ENCODE data around the gene BRI3. TPM values are rescaled to one million over a fixed set of nuclear protein-coding genes. Genes with fewer than 3 reads are reported as not detected.
A peak's percentile ranks its signal among the peaks of the same experiment; 100 is the strongest.

Gene BRI3
- total and polyA plus RNA-seq, 9 of the 15 experiments (the other 6 are each of a cell fraction or from before 2014, with no cell fraction given), result 4.3 to 57.4 (median 18.6) TPM

DNA sequence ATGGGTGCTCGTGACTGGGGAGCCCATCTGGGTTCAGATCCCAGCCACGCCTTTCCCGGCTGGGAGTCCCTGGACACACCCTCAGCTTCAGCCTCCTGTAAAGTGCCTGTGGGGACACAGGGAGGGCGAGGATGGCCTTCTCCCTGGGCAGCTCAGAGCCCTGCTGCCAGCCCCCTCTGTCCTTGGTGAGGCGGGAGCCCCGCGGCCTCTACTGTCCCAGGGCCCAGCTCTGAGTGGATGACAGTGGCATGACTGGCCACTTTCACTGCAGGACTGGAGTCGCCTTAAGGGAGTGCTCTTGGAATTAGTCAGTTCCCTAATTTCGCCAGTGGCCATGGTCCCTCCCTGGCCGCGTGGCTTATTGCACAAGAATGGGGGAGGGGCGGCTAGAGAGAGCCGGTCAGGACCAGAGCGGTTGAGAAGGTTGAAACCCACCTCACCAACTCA, 4.6 kb downstream of the BRI3 start (continued):
- TF ChIP-seq, protein P1, sequence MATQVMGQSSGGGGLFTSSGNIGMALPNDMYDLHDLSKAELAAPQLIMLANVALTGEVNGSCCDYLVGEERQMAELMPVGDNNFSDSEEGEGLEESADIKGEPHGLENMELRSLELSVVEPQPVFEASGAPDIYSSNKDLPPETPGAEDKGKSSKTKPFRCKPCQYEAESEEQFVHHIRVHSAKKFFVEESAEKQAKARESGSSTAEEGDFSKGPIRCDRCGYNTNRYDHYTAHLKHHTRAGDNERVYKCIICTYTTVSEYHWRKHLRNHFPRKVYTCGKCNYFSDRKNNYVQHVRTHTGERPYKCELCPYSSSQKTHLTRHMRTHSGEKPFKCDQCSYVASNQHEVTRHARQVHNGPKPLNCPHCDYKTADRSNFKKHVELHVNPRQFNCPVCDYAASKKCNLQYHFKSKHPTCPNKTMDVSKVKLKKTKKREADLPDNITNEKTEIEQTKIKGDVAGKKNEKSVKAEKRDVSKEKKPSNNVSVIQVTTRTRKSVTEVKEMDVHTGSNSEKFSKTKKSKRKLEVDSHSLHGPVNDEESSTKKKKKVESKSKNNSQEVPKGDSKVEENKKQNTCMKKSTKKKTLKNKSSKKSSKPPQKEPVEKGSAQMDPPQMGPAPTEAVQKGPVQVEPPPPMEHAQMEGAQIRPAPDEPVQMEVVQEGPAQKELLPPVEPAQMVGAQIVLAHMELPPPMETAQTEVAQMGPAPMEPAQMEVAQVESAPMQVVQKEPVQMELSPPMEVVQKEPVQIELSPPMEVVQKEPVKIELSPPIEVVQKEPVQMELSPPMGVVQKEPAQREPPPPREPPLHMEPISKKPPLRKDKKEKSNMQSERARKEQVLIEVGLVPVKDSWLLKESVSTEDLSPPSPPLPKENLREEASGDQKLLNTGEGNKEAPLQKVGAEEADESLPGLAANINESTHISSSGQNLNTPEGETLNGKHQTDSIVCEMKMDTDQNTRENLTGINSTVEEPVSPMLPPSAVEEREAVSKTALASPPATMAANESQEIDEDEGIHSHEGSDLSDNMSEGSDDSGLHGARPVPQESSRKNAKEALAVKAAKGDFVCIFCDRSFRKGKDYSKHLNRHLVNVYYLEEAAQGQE (IDR thresholded peaks at IDR 0.05; ENCODE audit: borderline replicate concordance), result peak; percentile 64
- TF ChIP-seq, protein P1 (CRISPR knock-in tag; IDR thresholded peaks at IDR 0.05; ENCODE audit: low read depth), result no peak
- TF ChIP-seq, protein P2, sequence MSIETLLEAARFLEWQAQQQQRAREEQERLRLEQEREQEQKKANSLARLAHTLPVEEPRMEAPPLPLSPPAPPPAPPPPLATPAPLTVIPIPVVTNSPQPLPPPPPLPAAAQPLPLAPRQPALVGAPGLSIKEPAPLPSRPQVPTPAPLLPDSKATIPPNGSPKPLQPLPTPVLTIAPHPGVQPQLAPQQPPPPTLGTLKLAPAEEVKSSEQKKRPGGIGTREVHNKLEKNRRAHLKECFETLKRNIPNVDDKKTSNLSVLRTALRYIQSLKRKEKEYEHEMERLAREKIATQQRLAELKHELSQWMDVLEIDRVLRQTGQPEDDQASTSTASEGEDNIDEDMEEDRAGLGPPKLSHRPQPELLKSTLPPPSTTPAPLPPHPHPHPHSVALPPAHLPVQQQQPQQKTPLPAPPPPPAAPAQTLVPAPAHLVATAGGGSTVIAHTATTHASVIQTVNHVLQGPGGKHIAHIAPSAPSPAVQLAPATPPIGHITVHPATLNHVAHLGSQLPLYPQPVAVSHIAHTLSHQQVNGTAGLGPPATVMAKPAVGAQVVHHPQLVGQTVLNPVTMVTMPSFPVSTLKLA (conservative IDR thresholded peaks at IDR 0.05), result peak in 1 of 2 experiments; percentile 38; a peak in 2 of 4 replicates
- TF ChIP-seq ELF2 (CRISPR knock-in tag; IDR thresholded peaks at IDR 0.05) (no peak), SIX5 (IDR thresholded peaks at IDR 0.05; ENCODE audit: borderline replicate concordance in 1 of 2, insufficient read depth in 1 of 2, low read depth in 1 of 2, low read length in 2 of 2) (no peak), ZNF431 (CRISPR knock-in tag; IDR thresholded peaks at IDR 0.05) (peak; percentile 42; the same call in 1 of the 2 replicates), ZBTB7A (IDR thresholded peaks at IDR 0.05; ENCODE audit: borderline replicate concordance, control insufficient read depth, low read depth, low read length) (no peak; the same call in 1 of the 2 replicates), KLF16 (IDR thresholded peaks at IDR 0.05) (peak; percentile 30; the same call in 1 of the 2 replicates), NFXL1 (CRISPR knock-in tag; IDR thresholded peaks at IDR 0.05) (no peak), DPF2 (IDR thresholded peaks at IDR 0.05) (0 out of 2 replicates have a peak, but pooled peaks have one; percentile 33)
- TF ChIP-seq, protein P3, sequence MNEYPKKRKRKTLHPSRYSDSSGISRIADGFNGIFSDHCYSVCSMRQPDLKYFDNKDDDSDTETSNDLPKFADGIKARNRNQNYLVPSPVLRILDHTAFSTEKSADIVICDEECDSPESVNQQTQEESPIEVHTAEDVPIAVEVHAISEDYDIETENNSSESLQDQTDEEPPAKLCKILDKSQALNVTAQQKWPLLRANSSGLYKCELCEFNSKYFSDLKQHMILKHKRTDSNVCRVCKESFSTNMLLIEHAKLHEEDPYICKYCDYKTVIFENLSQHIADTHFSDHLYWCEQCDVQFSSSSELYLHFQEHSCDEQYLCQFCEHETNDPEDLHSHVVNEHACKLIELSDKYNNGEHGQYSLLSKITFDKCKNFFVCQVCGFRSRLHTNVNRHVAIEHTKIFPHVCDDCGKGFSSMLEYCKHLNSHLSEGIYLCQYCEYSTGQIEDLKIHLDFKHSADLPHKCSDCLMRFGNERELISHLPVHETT (CRISPR knock-in tag; conservative IDR thresholded peaks at IDR 0.05 in 1 of 2, IDR thresholded peaks at IDR 0.05 in 1 of 2), result no peak
- TF ChIP-seq, protein P4, sequence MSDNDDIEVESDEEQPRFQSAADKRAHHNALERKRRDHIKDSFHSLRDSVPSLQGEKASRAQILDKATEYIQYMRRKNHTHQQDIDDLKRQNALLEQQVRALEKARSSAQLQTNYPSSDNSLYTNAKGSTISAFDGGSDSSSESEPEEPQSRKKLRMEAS (CRISPR knock-in tag; IDR thresholded peaks at IDR 0.05), result peak; percentile 85
- TF ChIP-seq, protein P5, sequence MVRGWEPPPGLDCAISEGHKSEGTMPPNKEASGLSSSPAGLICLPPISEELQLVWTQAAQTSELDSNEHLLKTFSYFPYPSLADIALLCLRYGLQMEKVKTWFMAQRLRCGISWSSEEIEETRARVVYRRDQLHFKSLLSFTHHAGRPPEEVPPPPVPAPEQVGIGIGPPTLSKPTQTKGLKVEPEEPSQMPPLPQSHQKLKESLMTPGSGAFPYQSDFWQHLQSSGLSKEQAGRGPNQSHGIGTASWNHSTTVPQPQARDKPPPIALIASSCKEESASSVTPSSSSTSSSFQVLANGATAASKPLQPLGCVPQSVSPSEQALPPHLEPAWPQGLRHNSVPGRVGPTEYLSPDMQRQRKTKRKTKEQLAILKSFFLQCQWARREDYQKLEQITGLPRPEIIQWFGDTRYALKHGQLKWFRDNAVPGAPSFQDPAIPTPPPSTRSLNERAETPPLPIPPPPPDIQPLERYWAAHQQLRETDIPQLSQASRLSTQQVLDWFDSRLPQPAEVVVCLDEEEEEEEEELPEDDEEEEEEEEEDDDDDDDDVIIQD (CRISPR knock-in tag; IDR thresholded peaks at IDR 0.05), result no peak
